D721Med (cell line): ENCODE data around the gene LOX.

Source experiments
- DNase-seq: peaks from one replicate; pipeline ENCODE4 v3.0.0; 2011; ENCODE audit warnings: low spot score; ENCODE audit not compliant: insufficient read length
- FAIRE-seq: peaks from 2 replicates; lab custom pipeline; 2011; peaks lifted over from hg19 to GRCh38; lab: Jason Lieb, UNC
- TF ChIP-seq, protein P1 (sequence below): IDR thresholded peaks from 2 replicates; pipeline ENCODE4 v1.5.1; 2012; ENCODE audit warnings: mild to moderate bottlenecking, control low read depth; ENCODE audit not compliant: insufficient read depth; ENCODE audit errors: missing control alignments

LOX gene

DNA sequence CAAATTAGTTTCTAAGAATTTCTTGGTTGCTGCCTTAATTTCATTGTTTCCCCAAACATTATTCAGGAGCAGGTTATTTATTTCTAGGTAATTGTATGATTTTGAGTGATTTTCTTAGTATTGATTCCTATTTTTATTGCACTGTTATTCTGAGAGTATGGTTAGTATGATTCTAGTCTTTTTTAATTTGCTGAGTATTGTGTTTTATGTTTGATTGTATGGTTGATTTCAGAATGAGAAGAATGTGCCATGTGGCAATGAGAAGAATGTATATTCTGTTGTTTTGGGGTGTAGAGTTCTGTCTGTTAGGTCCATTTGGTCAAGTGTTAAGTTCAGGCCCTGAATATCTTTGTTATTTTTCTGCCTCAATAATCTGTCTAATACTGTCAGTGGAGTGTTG, 27.1 kb downstream of the LOX start:
- FAIRE-seq = no peak
- TF ChIP-seq, protein P1, sequence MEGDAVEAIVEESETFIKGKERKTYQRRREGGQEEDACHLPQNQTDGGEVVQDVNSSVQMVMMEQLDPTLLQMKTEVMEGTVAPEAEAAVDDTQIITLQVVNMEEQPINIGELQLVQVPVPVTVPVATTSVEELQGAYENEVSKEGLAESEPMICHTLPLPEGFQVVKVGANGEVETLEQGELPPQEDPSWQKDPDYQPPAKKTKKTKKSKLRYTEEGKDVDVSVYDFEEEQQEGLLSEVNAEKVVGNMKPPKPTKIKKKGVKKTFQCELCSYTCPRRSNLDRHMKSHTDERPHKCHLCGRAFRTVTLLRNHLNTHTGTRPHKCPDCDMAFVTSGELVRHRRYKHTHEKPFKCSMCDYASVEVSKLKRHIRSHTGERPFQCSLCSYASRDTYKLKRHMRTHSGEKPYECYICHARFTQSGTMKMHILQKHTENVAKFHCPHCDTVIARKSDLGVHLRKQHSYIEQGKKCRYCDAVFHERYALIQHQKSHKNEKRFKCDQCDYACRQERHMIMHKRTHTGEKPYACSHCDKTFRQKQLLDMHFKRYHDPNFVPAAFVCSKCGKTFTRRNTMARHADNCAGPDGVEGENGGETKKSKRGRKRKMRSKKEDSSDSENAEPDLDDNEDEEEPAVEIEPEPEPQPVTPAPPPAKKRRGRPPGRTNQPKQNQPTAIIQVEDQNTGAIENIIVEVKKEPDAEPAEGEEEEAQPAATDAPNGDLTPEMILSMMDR = no peak
- no peak for DNase-seq

DNA sequence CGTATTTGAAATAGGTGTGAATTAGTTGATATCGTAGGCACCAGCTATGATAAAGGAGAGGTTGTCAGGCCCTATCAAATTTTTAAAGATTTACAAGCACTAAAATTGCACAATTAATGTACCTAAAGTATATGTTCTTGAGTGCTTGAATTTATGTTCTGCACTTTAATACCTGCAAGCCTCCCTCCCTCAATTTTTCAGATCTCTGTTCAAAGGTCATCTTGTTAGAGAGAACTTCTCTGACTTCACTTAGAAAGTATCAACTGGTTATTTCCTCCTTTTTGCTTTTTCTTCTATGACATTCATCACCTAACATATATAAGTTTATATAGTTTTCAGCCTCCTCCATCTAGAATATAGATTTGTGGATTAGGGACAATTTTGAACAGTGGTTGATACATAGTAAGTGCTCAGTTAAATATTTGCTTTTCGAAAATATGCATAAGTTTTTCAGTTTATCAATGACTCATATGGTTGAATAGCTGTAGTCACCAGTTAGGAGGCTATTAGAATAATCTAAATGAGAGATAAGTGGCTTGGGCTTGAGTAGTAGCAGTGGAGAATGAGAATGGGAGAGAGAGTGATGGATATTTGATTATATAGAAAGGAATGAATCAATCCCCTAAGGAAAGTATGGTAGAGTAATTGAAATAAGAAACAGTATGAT, 37.3 kb downstream of the LOX start:
- FAIRE-seq (no peak), DNase-seq (no peak)
- TF ChIP-seq, protein P1 = no peak

DNA sequence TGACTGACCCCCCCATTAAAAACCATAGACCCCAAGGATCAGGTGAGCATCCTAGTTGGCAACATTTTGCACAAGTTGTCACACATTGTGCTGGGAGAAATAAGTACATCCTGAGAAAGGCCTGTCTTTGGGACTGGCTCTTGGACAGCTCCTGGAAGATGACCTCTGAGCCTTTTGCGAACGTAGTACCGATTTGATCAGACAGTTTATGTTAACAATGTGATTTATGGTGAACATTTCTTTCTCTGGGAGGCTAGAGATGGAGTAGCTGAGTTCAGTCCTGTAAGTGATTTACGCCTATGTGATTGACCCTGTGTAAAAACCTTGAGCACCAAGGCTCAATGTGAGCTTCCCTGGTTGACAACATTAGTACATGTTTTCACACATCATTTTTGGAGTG, 41.7 kb downstream of the LOX start:
- no peak for FAIRE-seq
- TF ChIP-seq, protein P1 = no peak
- DNase-seq = no peak

DNA sequence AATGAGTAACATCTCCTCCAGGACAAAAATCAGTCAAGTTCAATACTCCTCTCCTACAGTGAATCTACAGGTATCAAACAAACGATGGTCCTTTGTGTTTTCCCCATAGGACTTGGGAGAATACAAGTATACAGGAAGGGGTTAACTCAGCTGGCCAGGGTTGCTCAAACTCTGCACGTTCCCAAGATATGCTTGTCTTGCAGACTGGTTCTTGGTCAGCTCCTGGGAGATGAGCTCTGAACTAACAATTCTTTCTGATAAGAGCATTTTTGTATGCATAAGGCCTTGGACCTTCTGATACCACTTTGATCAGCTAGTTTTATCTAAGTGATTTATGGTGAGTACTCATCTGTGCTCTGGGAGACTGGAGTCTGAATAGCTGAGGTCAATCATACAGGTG, 42.1 kb downstream of the LOX start:
- TF ChIP-seq, protein P1 = no peak
- FAIRE-seq = no peak
- DNase-seq = no peak

DNA sequence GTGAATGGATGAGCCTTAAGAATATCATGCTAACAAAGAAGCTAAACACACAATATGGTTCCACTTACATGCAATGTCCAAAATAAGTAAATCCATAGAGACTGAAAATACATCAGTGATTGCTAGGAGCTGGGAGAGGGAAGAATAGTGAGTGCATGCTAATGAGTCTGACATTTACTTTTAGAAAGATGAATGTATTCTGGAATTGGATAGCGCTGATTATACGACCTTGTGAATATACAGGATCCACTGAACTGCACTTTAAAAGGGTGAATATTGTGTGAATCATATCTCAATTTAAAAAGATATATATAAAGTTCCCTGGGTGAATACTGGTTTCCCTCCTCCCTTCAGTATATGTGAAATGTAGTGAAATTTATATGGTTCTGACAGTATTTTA, 46.2 kb downstream of the LOX start:
- TF ChIP-seq, protein P1 = no peak
- DNase-seq (no peak), FAIRE-seq (no peak)

DNA sequence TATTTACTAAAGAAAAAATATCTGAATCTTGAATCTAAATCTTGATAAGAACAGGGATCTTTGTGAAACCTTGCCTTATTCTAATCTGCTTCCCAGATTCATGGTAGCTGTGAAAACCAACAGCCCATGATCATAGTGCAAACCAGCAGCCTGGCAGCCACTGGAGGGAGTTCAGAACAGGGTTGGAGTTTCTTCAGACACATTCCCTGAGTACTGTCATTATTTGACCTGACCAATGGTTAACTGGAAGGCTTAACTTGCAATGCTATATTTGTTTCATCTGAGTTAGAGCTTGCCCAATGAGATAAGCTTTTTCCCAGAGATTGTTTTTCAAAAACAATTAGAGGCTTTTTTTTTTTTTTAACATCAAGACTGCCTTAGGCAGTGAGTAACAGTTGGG, 47.8 kb downstream of the LOX start:
- no peak for FAIRE-seq
- TF ChIP-seq, protein P1 = no peak
- no peak for DNase-seq

DNA sequence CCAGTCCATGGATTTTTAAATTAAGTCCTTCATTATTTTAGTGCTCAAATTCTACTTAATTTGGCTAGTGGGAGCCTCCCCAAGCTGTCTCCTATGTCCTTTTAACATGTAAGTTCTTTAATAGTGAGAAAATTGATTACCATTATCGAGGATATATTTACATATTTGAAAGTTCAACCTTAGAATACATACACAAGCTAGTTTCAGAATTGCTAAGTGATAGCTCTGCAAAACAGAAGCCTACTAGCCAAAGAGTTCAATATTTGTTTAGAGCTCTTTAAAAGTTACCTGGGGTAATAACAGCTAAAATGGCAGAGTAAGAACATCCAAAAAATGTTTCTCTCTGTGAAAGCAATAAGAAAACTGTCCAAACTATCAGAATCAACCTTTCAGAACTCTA, 48.2 kb downstream of the LOX start:
- DNase-seq (no peak), FAIRE-seq (no peak)
- TF ChIP-seq, protein P1 = no peak
